Fibroblast of mammary gland (primary cell): Measurements from ENCODE around the gene ZNF555.
A peak's percentile ranks its signal among the peaks of the same experiment; 100 is the strongest.
"Not testable (repeated sequence)": the region's sequence is repeated elsewhere in the genome, so short reads cannot be mapped to it uniquely, and the experiment has no call there.

Source experiments
- DNase-seq: peaks from one replicate; pipeline ENCODE4 v3.0.0-alpha.2; 2010; ENCODE audit warnings: low read depth
- H3K4me3 ChIP-seq: 2 replicates; pipeline ENCODE4 v1.5.1; 2011; ENCODE audit warnings: low read depth, mild to moderate bottlenecking, low read length, moderate library complexity; ENCODE audit not compliant: control insufficient read depth
- CTCF ChIP-seq: conservative IDR thresholded peaks from 2 replicates; pipeline ENCODE4 v1.5.1; 2011; ENCODE audit warnings: low read depth, low read length, inconsistent platforms; ENCODE audit not compliant: control insufficient read depth, insufficient read depth

ZNF555 gene

GRCh38 chr19:2896694-2897093, 55.4 kb downstream of the ZNF555 start:
- no peak overlapping the region for H3K4me3 ChIP-seq
- TF ChIP-seq CTCF: no peak
- no peak for DNase-seq

DNA sequence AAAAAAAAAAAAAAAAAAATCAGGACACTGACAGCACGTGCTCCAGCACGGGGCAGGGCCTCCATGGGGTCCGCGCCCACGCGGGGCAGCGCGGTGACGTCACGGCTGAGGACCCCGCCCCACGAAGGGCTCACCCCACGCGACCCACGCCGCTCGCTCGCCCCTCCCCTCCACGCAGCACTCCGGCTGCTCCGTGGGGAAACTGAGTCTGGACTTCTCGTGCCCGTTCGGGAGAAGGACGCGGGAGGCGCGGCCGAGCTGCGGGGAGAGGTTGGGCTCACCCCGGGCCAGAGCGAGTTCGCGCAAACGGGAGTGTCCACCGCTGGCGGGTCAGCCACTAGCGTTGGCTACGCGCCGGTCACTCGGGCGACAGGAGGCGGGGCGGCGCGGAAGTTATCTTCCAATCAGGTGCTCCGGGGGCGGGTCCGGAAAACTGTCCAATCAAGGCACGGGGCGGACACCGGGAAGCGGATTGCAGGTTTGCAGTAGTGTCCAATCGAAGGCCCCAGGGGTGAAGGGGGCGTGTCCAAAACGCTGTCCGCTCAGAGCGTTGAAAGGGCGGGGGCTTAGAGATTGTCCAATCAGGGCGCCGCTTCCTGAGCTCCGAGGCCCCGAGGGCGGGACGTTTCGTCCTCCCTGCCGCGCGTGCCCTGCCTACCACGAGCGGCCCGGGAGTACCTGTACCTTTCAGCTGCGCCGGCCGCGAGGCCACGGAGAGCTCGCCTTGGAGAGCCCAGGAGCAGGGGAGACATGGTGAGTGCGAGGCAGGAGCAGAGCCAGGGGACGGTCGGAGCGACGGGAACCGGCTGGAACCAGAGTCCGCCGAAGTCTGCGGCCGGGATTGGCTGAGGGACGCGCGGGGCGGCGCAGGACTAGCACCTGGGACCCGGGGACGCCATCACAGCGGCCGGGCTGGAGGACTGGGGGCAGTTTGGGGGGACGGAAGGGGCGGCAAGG, 59.3 kb downstream of the ZNF555 start, which contains the start of gene ZNF57:
ZNF57 (plus strand) TSS at position 633 of the 957 bp plus-strand sequence; CDS start at position 751, 118 bp downstream.
- DNase-seq: peak; percentile 99
- TF ChIP-seq CTCF: no peak
- H3K4me3 ChIP-seq: peak within 1 kb of the TSS; percentile 87

- H3K4me3 ChIP-seq: no peak overlapping the region
- no peak for TF ChIP-seq CTCF
- no peak for DNase-seq
Measured at GRCh38 chr19:2902590-2903218, 61.4 kb downstream of the ZNF555 start.

GRCh38 chr19:2903326-2903725, 62.1 kb downstream of the ZNF555 start:
- not testable (repeated sequence) for DNase-seq, H3K4me3 ChIP-seq

DNA sequence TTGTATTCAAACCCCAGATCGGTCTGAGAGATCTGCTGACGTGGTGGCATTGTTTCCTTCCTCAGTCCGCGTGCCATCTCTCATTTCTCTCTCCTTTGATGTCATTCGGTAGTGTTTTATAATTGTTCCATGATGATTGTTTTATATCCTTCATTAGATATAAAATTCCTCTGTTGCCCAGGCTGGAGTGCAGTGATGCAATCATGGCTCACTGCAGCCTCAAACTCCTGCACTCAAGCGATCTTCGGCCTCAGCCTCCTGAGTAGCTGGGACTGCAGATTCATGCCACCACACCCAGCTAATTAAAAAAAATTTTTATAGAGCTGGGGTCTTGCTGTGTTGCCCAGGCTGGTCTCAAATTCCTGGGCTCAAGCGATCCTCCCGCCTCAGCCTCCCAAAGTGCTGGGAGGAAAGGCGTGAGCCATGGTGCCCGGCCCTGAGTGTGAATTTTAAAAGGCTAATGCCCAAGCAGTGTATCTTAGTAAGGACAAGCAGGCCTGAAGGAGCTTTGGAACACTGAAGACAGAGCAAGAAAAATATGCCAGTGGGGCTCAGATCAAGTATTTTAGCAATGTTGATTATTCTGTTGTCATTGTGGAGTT, 64.7 kb downstream of the ZNF555 start:
- TF ChIP-seq CTCF: no peak
- H3K4me3 ChIP-seq: no peak overlapping the region
- no peak for DNase-seq

GRCh38 chr19:2906631-2907195, 65.4 kb downstream of the ZNF555 start:
- DNase-seq: no peak
- TF ChIP-seq CTCF: no peak

More at GRCh38 chr19:2906631-2907195, 65.4 kb downstream of the ZNF555 start:
- H3K4me3 ChIP-seq: no peak overlapping the region
